Measurements from ENCODE around the gene FBXW9.

- no peak for TF ChIP-seq EZH2 (IDR thresholded peaks at IDR 0.05; ENCODE audit: borderline replicate concordance)
- no peak for TF ChIP-seq CTCF (IDR thresholded peaks at IDR 0.05; ENCODE audit: poor library complexity)
These were observed 31.2 kb downstream of the FBXW9 start for GRCh38 chr19:12665281-12665573.

Measured in hepatocyte (in vitro differentiated cells).